ENCODE data around the gene FCRL3. TPM values are rescaled to one million over a fixed set of nuclear protein-coding genes. Genes with fewer than 3 reads are reported as not detected.

FCRL3 gene
- total RNA-seq, 1 experiment from 2014 or later = not detected

GRCh38 chr1:157715736-157716135, 15.2 kb upstream of the FCRL3 start:
- H3K27ac ChIP-seq = no peak overlapping the region
- BruUV-seq (replicated peaks) = no TSS peak
- ChIA-PET POLR2A (ENCODE audit: unreplicated experiment) (no interaction called here), CTCF (no interaction called here)
- no peaks in the 10 kb centered on the region for H3K9me3 ChIP-seq (ENCODE audit: insufficient read depth, low read depth)
- H3K27me3 ChIP-seq (ENCODE audit: insufficient read depth, low read depth) = no peaks in the 10 kb centered on the region
- H4K20me1 ChIP-seq (ENCODE audit: insufficient read depth) = no peaks in the 10 kb centered on the region
- TF ChIP-seq EZH2 (IDR thresholded peaks at IDR 0.05; ENCODE audit: low read depth) = no peak
- TF ChIP-seq, protein P1, sequence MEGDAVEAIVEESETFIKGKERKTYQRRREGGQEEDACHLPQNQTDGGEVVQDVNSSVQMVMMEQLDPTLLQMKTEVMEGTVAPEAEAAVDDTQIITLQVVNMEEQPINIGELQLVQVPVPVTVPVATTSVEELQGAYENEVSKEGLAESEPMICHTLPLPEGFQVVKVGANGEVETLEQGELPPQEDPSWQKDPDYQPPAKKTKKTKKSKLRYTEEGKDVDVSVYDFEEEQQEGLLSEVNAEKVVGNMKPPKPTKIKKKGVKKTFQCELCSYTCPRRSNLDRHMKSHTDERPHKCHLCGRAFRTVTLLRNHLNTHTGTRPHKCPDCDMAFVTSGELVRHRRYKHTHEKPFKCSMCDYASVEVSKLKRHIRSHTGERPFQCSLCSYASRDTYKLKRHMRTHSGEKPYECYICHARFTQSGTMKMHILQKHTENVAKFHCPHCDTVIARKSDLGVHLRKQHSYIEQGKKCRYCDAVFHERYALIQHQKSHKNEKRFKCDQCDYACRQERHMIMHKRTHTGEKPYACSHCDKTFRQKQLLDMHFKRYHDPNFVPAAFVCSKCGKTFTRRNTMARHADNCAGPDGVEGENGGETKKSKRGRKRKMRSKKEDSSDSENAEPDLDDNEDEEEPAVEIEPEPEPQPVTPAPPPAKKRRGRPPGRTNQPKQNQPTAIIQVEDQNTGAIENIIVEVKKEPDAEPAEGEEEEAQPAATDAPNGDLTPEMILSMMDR (conservative IDR thresholded peaks at IDR 0.05) = no peak
- DNase-seq = no peak
- intact Hi-C loops (cut with micrococcal nuclease; ENCODE audit: unreplicated experiment) = no loop called here
- H3K36me3 ChIP-seq (ENCODE audit: low read depth) = no peaks in the 10 kb centered on the region
- H3K4me3 ChIP-seq = no peak overlapping the region
- H3K4me1 ChIP-seq (replicated peaks; ENCODE audit: insufficient read depth) = no peaks in the 10 kb centered on the region
- no peaks in the 10 kb centered on the region for H3F3A ChIP-seq (ENCODE audit: insufficient read depth, low read depth)
- H3K9me2 ChIP-seq (ENCODE audit: insufficient read depth) = no peaks in the 10 kb centered on the region
- H3K79me2 ChIP-seq (ENCODE audit: low read depth) = no peaks in the 10 kb centered on the region
- no peak overlapping the region for H2AFZ ChIP-seq
- H3K4me2 ChIP-seq = no peak overlapping the region

- Histone ChIP-seq H3K9me3 (ENCODE audit: insufficient read depth, low read depth) (no peaks in the 10 kb centered on the region), H2AFZ (no peak overlapping the region), H3K4me1 (replicated peaks; ENCODE audit: insufficient read depth) (no peaks in the 10 kb centered on the region), H3K9me2 (ENCODE audit: insufficient read depth) (no peaks in the 10 kb centered on the region), H4K20me1 (ENCODE audit: insufficient read depth) (no peaks in the 10 kb centered on the region), H3K27me3 (ENCODE audit: insufficient read depth, low read depth) (peaks cover 17% of the 10 kb centered on the region), H3K27ac (no peak overlapping the region), H3K79me2 (ENCODE audit: low read depth) (no peaks in the 10 kb centered on the region), H3K36me3 (ENCODE audit: low read depth) (no peaks in the 10 kb centered on the region), H3K4me2 (no peak overlapping the region), H3K4me3 (no peak overlapping the region), H3F3A (ENCODE audit: insufficient read depth, low read depth) (no peaks in the 10 kb centered on the region)
- intact Hi-C loops (cut with micrococcal nuclease; ENCODE audit: unreplicated experiment) = no loop called here
- no peak for TF ChIP-seq EZH2 (IDR thresholded peaks at IDR 0.05; ENCODE audit: low read depth)
- TF ChIP-seq, protein P1 (conservative IDR thresholded peaks at IDR 0.05) = no peak
- BruUV-seq (replicated peaks) = no TSS peak
- ChIA-PET CTCF (no interaction called here), POLR2A (ENCODE audit: unreplicated experiment) (no interaction called here)
- no peak for DNase-seq
Observed at GRCh38 chr1:157711802-157712201, 11.2 kb upstream of the FCRL3 start.

DNA sequence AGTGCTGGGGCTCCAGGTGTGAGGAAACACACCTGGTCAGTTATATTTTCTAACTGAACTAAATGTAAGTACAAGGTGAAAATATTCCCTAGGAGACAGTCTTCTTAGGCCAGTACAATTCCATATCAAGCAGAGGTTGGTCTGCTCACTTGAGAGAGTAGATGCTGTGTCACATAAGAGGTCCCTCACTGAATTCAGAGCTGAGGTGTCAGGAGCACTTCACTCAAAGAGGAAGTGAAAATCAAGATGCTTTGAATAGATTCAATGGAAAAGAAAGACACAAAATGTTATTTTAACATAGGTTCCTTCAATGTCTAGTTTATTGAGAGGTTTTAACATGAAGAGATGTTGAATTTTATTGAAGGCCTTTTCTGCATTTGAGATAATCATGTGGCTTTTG, 4.3 kb upstream of the FCRL3 start:
- CTCF ChIA-PET = no interaction called here
- H3K27ac ChIP-seq = no peak overlapping the region
- H3K4me3 ChIP-seq = no peak overlapping the region
- no peak for DNase-seq
- H3K79me2 ChIP-seq (ENCODE audit: low read depth) = no peaks in the 10 kb centered on the region
- H3K4me2 ChIP-seq = no peak overlapping the region
- no peaks in the 10 kb centered on the region for H3K36me3 ChIP-seq (ENCODE audit: low read depth)
- no peaks in the 10 kb centered on the region for H3K9me2 ChIP-seq (ENCODE audit: insufficient read depth)
- H3K27me3 ChIP-seq (ENCODE audit: insufficient read depth, low read depth) = peaks cover 30% of the 10 kb centered on the region
- no peak for TF ChIP-seq EZH2 (IDR thresholded peaks at IDR 0.05; ENCODE audit: low read depth)
- TF ChIP-seq, protein P1 (conservative IDR thresholded peaks at IDR 0.05) = no peak
- H3F3A ChIP-seq (ENCODE audit: insufficient read depth, low read depth) = no peaks in the 10 kb centered on the region
- H3K4me1 ChIP-seq (replicated peaks; ENCODE audit: insufficient read depth) = no peaks in the 10 kb centered on the region
- no peaks in the 10 kb centered on the region for H3K9me3 ChIP-seq (ENCODE audit: insufficient read depth, low read depth)
- intact Hi-C loops (cut with micrococcal nuclease; ENCODE audit: unreplicated experiment) = no loop called here
- H4K20me1 ChIP-seq (ENCODE audit: insufficient read depth) = no peaks in the 10 kb centered on the region
- BruUV-seq (replicated peaks) = no TSS peak
- H2AFZ ChIP-seq = no peak overlapping the region
- POLR2A ChIA-PET (ENCODE audit: unreplicated experiment) = no interaction called here

Measured in PC-9 (cell line).